HG03457 (cell line): ENCODE results near the gene B4GALT4.
"Not testable (repeated sequence)": the region's sequence is repeated elsewhere in the genome, so short reads cannot be mapped to it uniquely, and the experiment has no call there.

Source experiments
- ATAC-seq: cut with Tn5 transposase; IDR thresholded peaks from one replicate; pipeline ENCODE4 v1.9.1; 2021; ENCODE audit warnings: moderate number of reproducible peaks; ENCODE audit not compliant: unreplicated experiment

B4GALT4 gene

DNA sequence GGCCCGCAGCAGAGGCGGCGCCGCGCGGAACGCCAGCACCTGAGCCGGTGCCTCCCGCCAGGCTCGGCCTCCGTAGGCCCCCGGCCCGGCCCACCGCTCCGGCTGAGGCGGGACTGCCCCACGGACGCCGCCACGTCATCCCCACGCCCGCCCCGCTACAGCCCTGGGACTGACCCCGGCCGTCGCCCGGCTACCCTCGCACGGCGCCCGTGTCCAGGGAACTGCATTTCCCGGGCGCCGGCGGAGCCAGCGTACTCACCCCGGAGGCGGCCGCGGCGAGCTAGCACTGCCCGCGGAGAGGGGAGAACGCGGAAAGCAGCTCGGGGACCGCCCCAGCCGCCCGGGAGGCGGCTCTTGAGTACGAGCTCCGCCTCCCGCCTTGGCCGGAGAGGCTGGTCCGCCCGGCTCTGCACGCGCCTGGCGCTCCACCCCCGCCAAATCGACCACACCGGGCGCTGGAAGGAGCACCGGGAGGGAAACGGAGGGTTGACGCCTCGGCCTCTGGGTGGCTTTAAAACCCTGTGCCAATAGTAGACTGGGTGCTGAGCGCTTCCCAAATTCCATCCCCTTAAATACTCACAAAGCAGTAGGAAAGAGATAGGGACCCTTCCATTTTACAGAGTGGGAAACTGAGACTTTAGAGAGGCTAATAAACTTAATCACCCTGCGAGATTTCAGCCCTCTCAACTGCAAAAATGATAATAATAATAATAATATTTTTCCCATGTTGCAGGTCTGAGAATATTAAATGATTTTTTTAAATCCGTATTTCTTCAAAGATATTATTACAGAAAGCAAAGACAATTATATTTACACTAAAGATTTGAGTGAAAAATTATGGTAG is at the start of gene B4GALT4:
B4GALT4 (minus strand) TSS at position 288 of the 844 bp plus-strand sequence. CDS start 10,779 bp downstream, outside the sequence.
- ATAC-seq = peak; percentile 81

- ATAC-seq = no peak
Observed at GRCh38 chr3:119289404-119289770, 48.7 kb upstream of the B4GALT4 start.

- ATAC-seq = no peak
Observed at GRCh38 chr3:119288669-119289403, 48.2 kb upstream of the B4GALT4 start.

- no peak for ATAC-seq
Observed at GRCh38 chr3:119279584-119280243, 39.0 kb upstream of the B4GALT4 start.

- ATAC-seq = no peak
Observed at GRCh38 chr3:119279101-119279554, 38.5 kb upstream of the B4GALT4 start.

DNA sequence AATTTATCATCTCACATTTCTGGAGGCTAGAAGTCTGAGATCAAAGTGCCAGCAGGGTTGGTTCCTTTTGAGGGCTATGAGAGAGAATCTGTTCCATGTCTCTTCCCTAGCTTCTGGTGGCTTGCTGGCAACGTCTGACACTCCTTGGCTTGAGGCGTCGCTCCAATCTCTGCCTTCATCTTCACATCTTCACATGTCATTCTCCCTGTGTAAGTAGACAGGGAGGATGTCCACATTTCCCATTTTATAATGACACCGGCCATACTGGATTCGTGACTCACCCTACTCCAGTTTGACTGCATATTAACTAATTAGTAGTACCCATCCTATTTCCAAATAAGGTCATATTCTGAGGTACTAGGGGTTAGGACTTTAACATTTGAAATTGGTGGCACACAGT is 36.0 kb upstream of the B4GALT4 start:
- ATAC-seq = no peak

DNA sequence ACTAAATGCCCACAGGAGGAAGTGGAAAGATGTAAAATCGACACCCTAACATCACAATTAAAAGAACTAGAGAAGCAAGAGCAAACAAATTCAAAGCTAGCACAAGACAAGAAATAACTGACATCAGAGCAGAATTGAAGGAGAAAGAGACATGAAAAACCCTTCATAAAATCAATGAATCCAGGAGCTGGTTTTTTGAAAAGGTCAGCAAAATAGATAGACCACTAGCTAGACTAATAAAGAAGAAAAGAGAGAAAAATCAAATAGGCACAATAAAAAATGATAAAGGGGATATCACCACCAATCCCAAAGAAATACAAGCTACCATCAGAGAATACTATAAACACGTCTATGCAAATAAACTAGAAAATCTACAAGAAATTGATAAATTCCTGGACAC is 29.5 kb upstream of the B4GALT4 start:
- not testable (repeated sequence) for ATAC-seq

DNA sequence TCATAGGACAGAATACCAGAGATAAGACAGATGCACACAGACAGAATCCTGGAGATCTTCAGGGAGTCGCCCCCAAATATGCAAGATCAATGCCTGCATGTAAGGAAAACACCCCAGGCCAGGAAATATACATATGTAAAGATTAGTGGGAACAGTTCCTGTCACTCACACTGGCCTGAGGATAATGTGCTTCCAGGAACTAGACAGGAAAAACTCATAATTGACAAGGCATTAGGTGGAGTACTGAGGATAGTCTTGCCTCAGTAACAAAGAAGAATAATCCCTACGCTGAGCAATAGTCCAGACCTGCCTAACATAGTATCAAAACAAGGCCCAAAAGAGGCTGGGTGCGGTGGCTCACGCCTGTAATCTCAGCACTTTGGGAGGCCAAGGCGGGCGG is 20.4 kb upstream of the B4GALT4 start:
- ATAC-seq = no peak

DNA sequence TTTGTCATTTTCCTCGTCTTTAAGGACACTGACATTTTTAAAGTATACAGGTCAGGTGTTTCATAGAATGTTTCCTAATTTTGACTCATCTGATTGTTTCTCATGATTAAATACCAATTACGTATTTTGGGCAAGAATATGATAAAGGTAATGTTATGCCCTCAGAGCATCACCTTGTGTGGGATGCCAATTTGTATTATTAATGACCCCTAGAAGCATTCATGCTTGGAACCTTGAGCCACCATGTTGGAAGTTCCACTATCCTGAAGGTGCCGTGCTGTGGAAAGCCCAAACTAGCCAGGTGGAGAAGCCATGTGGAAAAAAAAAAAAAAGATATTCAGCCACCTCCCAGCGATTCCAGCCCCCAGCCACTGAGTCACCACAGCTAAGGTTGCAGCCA is 19.1 kb upstream of the B4GALT4 start:
- no peak for ATAC-seq

DNA sequence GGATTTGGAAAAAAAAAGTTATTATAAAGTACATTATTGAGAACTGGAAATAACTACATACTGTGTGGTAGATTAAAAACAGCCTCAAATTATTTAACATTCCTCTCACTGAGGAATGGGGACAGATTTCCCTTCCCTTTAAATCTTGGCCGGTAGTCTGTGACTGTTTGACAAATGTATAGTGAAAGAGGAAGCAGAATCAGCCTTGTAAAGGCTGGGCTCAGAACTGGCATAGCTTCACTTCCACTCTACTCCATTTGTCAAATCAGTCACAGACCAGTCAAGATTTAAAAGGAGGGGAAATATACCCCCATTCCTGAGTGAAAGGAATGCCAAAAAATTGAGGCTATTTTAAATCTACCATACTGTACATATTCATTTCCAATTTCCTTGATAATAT is 18.2 kb upstream of the B4GALT4 start:
- peak; percentile 78 for ATAC-seq

- ATAC-seq = no peak
Observed at GRCh38 chr3:119257654-119258410, 17.2 kb upstream of the B4GALT4 start.

- ATAC-seq = no peak
Observed at GRCh38 chr3:119257111-119257510, 16.4 kb upstream of the B4GALT4 start.

DNA sequence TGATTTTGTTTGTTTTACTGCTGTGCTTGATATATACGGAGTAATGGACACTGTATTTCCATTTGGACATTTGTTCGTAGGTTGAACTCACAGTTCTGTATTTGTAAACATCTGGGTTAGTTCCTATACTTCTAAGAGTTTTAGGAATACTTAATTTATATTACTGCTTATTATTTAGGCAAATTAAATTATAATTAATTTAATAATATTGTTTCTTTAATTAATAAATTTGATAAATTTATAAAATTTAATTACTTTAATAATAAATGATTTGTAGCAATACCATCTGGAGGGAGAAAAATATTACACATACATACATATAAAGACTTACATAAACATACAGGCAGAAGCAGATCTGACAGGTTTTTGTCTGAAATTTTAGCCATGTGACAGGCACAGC is 14.5 kb upstream of the B4GALT4 start:
- no peak for ATAC-seq

DNA sequence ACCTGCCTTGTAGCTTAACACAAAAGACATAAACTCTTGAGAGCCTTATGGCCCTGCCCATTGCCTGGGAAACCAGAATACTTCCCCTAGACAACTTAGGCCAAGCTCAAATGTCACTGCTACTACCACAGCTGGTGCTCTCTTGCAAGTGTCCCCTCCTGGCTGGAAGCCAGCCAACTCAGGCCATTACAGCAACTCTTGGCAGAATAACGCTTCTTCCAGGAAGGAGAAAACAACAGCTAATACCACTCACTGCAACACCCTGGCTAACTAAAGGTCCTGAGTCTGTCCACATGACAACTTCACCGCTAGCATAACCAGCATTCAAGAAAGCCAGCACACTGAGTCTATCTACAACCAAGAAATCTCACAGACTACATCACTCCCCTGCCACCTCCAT is 5.1 kb upstream of the B4GALT4 start:
- no peak for ATAC-seq

DNA sequence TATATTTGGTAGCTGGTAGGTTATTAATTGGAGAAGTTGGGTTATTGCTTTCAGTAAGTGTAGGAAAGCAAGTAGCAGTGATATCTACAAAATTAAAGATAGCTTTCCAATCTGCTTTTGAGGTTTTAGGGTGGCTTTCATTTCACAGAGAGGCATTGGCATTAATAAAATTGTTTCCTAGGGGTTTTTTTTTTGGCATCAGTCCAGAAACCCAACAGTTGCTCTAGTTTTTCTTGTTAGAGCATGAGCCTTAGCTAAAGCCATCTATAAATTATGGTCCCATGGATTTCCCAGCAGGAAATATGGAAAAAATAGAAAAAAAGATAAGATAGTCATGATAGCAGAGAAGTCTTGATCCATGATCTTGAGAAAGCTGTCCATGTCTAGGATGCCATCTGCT is 3.0 kb upstream of the B4GALT4 start:
- no peak for ATAC-seq

GRCh38 chr3:119243058-119243529 is 2.4 kb upstream of the B4GALT4 start:
- ATAC-seq = not testable (repeated sequence)

DNA sequence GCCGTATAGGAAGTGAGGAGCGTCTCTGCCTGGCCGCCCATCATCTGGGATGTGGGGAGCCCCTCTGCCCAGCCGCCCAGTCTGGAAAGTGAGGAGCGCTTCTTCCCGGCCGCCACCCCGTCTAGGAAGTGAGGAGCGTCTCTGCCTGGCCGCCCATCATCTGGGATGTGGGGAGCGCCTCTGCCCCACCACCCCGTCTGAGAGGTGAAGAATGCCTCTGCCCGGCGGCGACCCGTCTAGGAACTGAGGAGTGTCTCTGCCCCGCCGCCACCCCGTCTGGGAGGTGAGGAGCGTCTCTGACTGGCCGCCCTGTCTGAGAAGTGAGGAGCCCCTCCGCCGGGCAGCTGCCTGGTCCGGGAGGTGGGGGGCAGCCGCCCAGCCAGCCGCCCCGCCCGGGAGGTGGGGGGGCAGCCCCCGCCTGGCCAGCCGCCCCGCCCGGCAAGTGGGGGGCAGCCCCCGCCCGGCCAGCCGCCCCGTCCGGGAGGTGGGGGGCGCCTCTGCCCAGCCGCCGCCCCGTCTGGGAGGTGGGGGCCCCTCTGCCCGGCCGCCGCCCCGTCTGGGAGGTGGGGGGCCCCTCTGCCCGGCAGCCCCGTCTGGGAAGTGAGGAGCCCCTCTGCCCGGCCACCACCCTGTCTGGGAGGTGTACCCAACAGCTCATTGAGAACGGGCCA is 1.8 kb upstream of the B4GALT4 start:
- not testable (repeated sequence) for ATAC-seq

DNA sequence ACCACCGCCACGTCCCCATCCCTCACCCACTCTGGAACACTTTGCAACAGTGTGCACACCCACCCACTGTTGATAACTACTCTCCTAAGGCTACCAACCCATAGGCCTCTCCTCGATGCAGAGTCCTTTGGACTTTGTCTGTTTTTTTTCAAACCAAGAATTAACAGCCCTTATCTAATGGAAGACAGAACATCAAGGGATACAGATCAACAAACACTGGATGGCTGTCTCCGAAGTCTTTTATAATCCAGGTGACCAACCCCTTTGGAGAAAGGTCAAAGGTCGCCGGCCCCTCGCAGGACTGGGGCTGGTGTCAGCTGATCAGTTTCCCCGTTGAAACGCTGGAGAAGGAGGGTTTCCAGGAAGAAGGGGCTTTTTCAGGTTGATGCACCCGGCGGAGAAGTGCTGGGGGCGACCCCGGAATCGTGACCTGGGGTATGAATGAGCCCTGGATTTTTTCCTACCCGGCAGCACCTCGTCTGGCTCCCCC is 532 bp downstream of the B4GALT4 start:
- peak; percentile 0 for ATAC-seq

GRCh38 chr3:119239206-119239820 is 1.4 kb downstream of the B4GALT4 start:
- ATAC-seq = no peak

- ATAC-seq = no peak
Observed at GRCh38 chr3:119238363-119238762, 2.3 kb downstream of the B4GALT4 start.
